Fibroblast of villous mesenchyme (primary cell): Measurements from ENCODE around the gene IGFN1. TPM values are rescaled to one million over a fixed set of nuclear protein-coding genes. Genes with fewer than 3 reads are reported as not detected.

Experiments
- DNase-seq: peaks from one replicate; pipeline ENCODE4 v3.0.0-alpha.2; 2010; ENCODE audit warnings: low read depth
- H3K4me3 ChIP-seq: 2 replicates; pipeline ENCODE4 v1.5.1; 2011; ENCODE audit warnings: low read depth, mild to moderate bottlenecking, low read length
- CTCF ChIP-seq: IDR thresholded peaks from 2 replicates; pipeline ENCODE4 v1.5.1; 2012; ENCODE audit warnings: low read depth, mild to moderate bottlenecking, low read length; ENCODE audit not compliant: insufficient read depth
- total RNA-seq: library from RNA; depleted of rRNA; stranded (reverse); fragments of >200 nt; gene quantifications from 2 replicates; pipeline ENCODE4 v1.2.3, GENCODE V29; 2012

IGFN1 gene
- total RNA-seq, 1 donor = under 0.01 TPM

GRCh38 chr1:201258763-201259230 is 68.2 kb downstream of the IGFN1 start:
- no peak overlapping the region for H3K4me3 ChIP-seq
- no peak for TF ChIP-seq CTCF
- DNase-seq = no peak

- DNase-seq = no peak
These were observed 69.0 kb downstream of the IGFN1 start for GRCh38 chr1:201259476-201260235.

GRCh38 chr1:201260236-201260590 is 69.6 kb downstream of the IGFN1 start:
- DNase-seq = no peak
- TF ChIP-seq CTCF = no peak
- H3K4me3 ChIP-seq = no peak overlapping the region

More at GRCh38 chr1:201259476-201260235, 69.0 kb downstream of the IGFN1 start:
- no peak overlapping the region for H3K4me3 ChIP-seq
- no peak for TF ChIP-seq CTCF

GRCh38 chr1:201260648-201261311 is 70.2 kb downstream of the IGFN1 start:
- DNase-seq = no peak
- TF ChIP-seq CTCF = no peak
- H3K4me3 ChIP-seq = no peak overlapping the region

GRCh38 chr1:201261771-201262547 is 71.3 kb downstream of the IGFN1 start:
- DNase-seq = no peak
- no peak for TF ChIP-seq CTCF
- H3K4me3 ChIP-seq = no peak overlapping the region

GRCh38 chr1:201262963-201263608 is 72.5 kb downstream of the IGFN1 start:
- DNase-seq = no peak
- H3K4me3 ChIP-seq = no peak overlapping the region
- TF ChIP-seq CTCF = no peak
